NCI-H1092 treated with DMSO at 0.1 percent for 48 hours (cell line): ENCODE data around the gene ADAT3.
A peak's percentile ranks its signal among the peaks of the same experiment; 100 is the strongest.

Experiments
- DNase-seq: peaks from one replicate; lab custom pipeline; 2025; lab: John Stamatoyannopoulos, UW

The ADAT3 gene

GRCh38 chr19:1905110-1905862 lies at the start of gene ADAT3, which contains the start of gene SCAMP4:
Gene ADAT3 (plus strand): TSS chr19:1905399. CDS start chr19:1912048, 6,649 bp downstream.
Gene SCAMP4 (plus strand): TSS chr19:1905399. CDS start chr19:1915020, 9,621 bp downstream.
- DNase-seq: peak; percentile 98

DNA sequence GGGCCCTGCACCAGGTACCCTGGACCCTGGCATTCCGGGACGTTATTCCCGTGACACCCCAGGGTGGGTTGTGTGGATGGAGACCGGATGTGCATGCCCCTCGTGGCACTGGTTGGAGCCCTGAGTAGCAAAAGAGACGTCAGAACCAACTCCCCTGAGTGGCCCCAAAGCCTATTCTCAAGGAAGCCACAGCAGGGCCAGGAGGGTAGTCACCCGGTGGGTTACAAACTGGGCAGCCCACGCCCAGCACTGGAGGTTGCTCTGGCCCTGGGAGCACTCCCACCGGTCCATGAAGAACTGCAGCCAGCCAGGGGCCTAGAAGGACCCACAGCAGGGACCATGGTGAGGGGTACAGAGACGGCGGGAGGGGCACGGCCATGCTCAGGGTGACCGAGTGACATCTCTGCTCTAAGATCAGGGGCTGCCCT lies 49.4 kb upstream of the ADAT3 start:
- DNase-seq: no peak

- no peak for DNase-seq
Observed at GRCh38 chr19:1856345-1856697, 48.9 kb upstream of the ADAT3 start.

DNA sequence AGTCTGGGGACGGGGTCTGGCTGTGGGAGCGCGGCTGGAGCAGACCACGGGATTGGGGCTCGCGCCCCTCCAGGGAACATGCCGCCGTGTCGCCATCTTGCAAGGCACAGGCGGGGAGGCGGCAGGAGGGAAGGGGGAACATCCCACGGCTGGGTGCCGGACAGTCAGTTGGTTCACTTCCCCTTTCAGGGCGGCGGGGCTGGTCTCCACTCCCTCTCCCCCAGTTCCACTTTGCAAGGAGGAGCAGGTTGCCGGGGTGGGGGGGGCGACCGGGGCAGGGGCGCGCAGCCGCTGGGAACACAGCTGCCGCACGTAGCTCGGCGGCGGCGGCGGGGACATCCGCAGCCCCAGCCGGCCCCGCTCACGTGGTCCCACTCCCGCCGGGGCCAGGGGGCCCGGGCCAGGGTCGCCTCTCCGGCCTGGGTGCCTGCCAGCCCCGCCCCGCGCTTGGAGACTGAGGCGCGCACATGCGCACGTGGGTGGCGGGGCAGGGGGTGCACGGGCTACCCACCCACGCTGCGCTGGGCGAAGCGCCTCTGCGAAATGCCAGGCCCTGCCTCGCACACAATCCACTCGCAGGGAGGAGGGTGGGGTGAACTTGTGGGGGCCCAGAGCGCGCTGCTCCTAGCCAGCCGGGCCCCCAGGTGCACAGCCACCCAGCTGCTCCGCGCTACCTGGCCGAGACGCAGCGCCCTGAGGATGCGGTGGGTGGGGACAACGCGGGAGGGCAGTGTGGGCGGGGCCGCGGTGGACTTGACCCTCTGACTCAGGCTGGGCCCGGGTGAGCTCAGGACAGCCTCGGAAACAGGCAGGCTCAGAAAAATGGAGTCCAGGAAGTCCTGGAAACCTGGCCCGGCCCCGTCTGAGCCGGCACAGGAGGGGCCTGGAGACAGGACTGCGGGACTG lies 48.2 kb upstream of the ADAT3 start:
- DNase-seq: no peak

- no peak for DNase-seq
Observed at GRCh38 chr19:1857648-1858326, 47.4 kb upstream of the ADAT3 start.

- no peak for DNase-seq
Observed at GRCh38 chr19:1858412-1859081, 46.7 kb upstream of the ADAT3 start.

DNA sequence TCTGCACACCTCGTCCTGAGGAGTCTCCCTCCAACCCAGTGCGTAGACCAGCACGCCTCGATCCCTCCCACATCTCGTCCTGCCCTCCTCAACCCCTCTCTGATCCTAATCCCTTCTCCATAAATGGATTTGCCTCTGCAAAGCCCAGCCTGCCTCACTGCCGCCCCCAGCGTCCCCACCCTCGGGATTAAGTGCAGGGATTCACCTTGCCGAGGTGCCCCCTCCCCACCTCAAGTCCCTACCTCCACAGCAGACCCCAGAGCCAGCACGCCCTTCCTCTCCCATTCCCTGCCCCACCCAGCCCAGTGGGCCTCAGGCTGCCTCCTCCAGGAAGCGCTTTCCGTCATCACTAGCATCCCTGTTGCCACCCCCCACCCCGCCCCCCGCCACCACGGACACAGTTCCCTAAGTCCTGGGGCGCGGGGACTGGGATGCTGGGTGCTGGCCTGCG lies 45.8 kb upstream of the ADAT3 start:
- no peak for DNase-seq

DNA sequence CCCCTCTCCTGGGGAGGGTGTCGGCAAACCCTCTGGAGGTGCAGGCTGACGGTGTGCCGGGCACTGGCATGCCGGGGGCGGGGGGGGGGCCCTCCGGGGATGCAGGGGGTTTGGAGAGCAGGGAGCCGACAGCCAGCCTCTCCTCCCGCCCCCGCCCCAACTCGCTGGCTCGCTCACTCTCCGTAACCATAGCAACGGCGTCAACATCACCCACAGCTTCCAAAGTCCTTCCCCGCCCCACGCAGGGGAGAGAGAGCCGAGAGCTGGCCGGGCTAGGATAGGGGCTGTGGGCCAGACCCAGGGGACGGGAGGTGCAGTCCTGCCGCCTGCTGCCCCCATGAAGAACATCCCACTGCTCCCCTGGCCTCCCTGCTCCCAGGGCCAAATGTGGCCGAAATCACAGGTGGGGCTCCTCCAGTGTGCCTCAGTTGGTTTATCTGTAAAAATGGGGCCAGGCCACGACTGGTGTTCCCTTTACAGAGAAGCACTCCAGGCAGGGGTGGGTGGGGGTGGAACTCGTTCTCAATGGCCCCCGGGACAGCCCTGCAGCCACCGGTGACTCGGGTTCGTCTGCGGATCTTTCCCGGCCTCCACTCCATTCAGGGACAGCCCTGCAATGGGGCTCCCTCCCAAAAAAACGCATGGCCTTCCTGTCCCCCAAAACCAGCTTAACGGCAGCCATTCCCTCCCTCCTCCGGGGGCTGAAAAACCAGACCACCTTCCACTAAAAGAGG lies 45.0 kb upstream of the ADAT3 start:
- no peak for DNase-seq

DNA sequence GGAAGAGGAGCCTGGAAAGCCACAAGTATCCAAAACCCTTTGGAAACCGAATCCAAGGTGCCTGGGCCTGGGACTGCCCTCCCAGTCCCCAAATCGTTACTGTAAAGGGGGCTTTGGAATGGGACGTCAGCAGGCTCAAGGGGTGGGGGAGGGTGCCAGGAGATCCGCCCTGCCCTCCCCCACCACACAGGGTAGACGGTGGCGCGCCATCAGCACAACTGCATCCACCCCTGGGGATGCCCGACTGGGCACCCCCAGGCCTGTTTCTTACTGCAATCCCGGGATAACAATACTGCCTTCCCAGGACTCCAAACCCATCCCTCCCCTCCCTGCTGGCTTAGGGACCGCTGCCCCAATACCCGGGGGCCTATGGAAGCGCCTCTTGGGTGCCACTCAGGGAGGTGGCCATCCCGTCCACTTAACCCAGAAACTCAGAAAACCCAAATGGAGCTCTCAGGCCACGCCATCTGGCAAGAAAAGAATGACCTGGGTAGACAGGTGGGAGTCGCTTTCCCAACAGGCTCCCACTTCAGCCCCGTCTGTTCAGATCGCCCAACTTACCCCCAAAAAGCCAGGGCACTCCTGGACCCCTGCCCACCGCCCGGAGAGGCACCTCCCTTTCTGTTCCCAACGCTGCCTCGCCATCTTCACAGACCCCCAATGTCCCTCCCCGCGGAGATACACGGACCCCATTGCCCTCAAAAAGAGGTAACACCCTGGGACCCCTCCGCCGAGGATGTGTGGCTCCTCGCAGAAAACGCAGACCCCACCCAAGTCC lies 44.2 kb upstream of the ADAT3 start:
- no peak for DNase-seq

DNA sequence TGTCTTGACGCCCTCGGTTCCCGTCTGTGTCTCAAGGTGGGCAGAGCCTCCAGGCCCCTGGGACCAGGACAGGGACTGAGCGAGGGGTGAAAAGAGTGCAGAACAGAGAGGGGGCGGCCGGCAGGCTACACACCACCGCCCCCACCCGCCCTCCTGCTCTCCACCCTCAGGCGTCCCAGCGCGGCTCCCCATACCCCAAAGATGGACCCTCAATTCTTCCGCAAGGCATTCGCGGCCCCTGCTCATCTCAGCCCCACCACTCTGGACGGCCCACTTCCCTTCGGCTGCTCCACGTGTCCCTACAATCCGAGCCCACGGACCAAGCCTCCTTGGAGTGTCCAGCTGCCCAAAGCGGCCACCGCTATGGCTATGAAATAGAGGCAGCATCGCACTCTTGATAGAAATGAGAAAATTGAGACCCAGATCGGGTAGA lies 43.6 kb upstream of the ADAT3 start:
- no peak for DNase-seq

DNA sequence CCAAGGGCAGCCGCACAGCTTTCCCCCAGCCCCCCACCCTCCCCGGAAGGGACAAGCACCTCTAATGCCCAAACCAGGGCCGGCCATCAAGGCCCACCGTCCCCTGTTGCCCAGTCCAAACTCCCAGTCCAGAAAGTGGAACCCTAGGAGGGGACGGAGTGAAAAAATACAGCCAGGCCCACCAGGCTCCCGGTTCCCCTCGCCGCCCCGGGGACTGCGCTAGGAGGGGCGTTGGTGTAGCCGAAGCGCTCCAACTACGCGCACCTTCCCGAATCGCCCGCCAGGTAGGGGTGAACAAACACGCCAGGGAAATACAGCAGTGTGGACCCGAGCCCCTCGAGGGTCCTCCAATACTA lies 43.2 kb upstream of the ADAT3 start:
- DNase-seq: no peak

- DNase-seq: no peak
Observed at GRCh38 chr19:1862424-1863327, 42.5 kb upstream of the ADAT3 start.

GRCh38 chr19:1863328-1863637 lies 41.9 kb upstream of the ADAT3 start, which contains the start of gene KLF16:
Gene KLF16 (minus strand): TSS chr19:1863579. CDS start chr19:1863497, 82 bp downstream.
- no peak for DNase-seq

DNA sequence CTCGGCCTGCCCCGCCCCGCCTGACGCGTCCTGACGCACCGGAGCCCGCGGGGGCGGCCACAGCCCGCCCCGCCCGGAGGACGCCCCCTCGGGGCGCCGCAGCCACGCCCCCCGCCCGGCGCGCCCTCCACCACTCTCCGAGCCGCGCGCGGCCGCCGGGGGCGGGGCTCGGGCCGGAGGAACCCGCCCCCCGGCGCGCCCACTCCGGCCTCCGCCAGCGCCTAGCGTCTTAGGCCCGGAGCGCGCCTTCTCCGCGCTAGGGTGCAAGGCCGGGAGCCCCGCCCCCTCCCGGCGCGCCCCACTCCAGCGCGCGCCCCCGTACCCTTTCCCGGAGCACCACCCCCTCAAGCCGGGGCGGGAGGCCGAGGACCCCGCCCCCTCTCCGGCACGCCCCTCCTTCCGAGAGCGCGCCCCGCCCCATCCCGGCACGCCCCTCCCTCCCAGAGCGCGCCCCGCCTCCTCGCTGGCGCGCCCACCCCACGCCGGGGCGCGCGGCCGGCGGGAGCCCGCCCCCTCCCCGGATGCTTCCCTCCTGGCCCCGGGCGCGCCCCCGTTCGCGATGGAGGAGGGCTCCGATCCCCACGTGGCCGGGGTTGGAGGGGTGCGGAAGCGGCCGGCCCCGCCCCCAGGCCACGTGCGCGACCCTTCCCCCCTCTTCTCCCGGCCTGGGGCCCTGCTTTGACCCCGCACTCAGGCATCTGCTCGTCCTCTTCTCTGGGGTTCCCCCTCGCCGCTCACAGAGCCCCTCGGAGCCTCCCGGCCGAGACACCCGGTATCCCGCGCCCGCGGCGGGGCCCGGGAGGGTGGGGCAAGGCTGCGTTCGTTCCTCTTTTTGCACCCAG lies 41.3 kb upstream of the ADAT3 start:
- DNase-seq: peak; percentile 92

- DNase-seq: peak; percentile 31
Observed at GRCh38 chr19:1864480-1865171, 40.6 kb upstream of the ADAT3 start.

- DNase-seq: no peak
Observed at GRCh38 chr19:1865172-1866010, 39.8 kb upstream of the ADAT3 start.
